Colonic mucosa (tissue), 4 donors: ENCODE measurements around the gene ERICH3. TPM values are rescaled to one million over a fixed set of nuclear protein-coding genes. Genes with fewer than 3 reads are reported as not detected.

ENCODE experiments used
- DNase-seq: peaks from one replicate; pipeline ENCODE4 v3.0.0-alpha.2; 2020
- H3K27ac ChIP-seq: fragments of 200-600 bp; one replicate; pipeline ENCODE4 v1.8.0; 2021
- H3K27me3 ChIP-seq: fragments of 200-600 bp; one replicate; pipeline ENCODE4 v1.8.0; 2021
- H3K36me3 ChIP-seq: fragments of 200-600 bp; one replicate; pipeline ENCODE4 v1.8.0; 2021
- H3K4me1 ChIP-seq: fragments of 200-600 bp; one replicate; pipeline ENCODE4 v1.8.0; 2021; ENCODE audit warnings: mild to moderate bottlenecking
- H3K4me3 ChIP-seq: fragments of 200-600 bp; one replicate; pipeline ENCODE4 v1.8.0; 2021
- H3K9ac ChIP-seq, 2 donors: one replicate each; pipeline ENCODE4 v1.7.0; 2013; ENCODE audit warnings: control low read depth in 2 of 2, low read depth in 2 of 2, low read length in 2 of 2
- H3K9me3 ChIP-seq: fragments of 200-600 bp; one replicate; pipeline ENCODE4 v1.8.0; 2021
- intact Hi-C: fragments of 100-400 bp; cut with DNase I; formaldehyde crosslinking; loops from one replicate; pipeline ENCODE4 v1.14.1; 2022
- total RNA-seq, 2 donors: library from RNA; stranded (reverse); fragmentation: NEBNext Ultra II Directional in 1 of 2; extraction: Animal tissue kit (Norgen Biotek cat#: 25700) in 1 of 2; gene quantifications; one replicate each; pipeline ENCODE4 v1.2.1, GENCODE V29; 2021
- TF ChIP-seq, protein P1 (sequence below): fragments of 200-600 bp; IDR thresholded peaks from one replicate; pipeline ENCODE4 v1.8.0; 2022; ENCODE audit warnings: antibody characterized with exemption, mild to moderate bottlenecking
- donor health status: healthy.
- donor health status: DM: no; HTN: no; CAD: no.
- donor health status: DM: no; HTN: no; CAD: no.

The ERICH3 gene
- under 1 TPM in 1 of 2 donors, not detected in 1; 0.16 TPM for total RNA-seq

- intact Hi-C loops, result no loop called here
- no peak within 1 kb of the TSS for H3K9ac ChIP-seq
- H3K27ac ChIP-seq, result no peak within 1 kb of the TSS
- H3K4me3 ChIP-seq, result no peak within 1 kb of the TSS
- no peaks in the 10 kb centered on the region for H3K36me3 ChIP-seq
- no peaks in the 10 kb centered on the region for H3K4me1 ChIP-seq
- H3K9me3 ChIP-seq, result no peaks in the 10 kb centered on the region
- DNase-seq, result no peak
- no peaks in the 10 kb centered on the region for H3K27me3 ChIP-seq
- TF ChIP-seq, protein P1, sequence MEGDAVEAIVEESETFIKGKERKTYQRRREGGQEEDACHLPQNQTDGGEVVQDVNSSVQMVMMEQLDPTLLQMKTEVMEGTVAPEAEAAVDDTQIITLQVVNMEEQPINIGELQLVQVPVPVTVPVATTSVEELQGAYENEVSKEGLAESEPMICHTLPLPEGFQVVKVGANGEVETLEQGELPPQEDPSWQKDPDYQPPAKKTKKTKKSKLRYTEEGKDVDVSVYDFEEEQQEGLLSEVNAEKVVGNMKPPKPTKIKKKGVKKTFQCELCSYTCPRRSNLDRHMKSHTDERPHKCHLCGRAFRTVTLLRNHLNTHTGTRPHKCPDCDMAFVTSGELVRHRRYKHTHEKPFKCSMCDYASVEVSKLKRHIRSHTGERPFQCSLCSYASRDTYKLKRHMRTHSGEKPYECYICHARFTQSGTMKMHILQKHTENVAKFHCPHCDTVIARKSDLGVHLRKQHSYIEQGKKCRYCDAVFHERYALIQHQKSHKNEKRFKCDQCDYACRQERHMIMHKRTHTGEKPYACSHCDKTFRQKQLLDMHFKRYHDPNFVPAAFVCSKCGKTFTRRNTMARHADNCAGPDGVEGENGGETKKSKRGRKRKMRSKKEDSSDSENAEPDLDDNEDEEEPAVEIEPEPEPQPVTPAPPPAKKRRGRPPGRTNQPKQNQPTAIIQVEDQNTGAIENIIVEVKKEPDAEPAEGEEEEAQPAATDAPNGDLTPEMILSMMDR, result no peak
Measured at GRCh38 chr1:74673351-74674111, at the start of gene ERICH3. TSS of gene ERICH3 (minus strand) at chr1:74673792. CDS start at chr1:74673519, 273 bp downstream.

GRCh38 chr1:74717626-74718025 is 44.0 kb upstream of the ERICH3 start:
- no peaks in the 10 kb centered on the region for H3K36me3 ChIP-seq
- TF ChIP-seq, protein P1, result no peak
- H3K4me3 ChIP-seq, result no peak overlapping the region
- no peak overlapping the region for H3K9ac ChIP-seq
- intact Hi-C loops, result no loop called here
- DNase-seq, result no peak
- H3K27me3 ChIP-seq, result no peaks in the 10 kb centered on the region
- H3K9me3 ChIP-seq, result no peaks in the 10 kb centered on the region
- no peaks in the 10 kb centered on the region for H3K4me1 ChIP-seq
- H3K27ac ChIP-seq, result no peak overlapping the region

GRCh38 chr1:74716822-74717221 is 43.2 kb upstream of the ERICH3 start:
- Histone ChIP-seq H3K27ac (no peak overlapping the region), H3K9ac (no peak overlapping the region), H3K36me3 (no peaks in the 10 kb centered on the region), H3K27me3 (no peaks in the 10 kb centered on the region), H3K4me1 (no peaks in the 10 kb centered on the region), H3K9me3 (no peaks in the 10 kb centered on the region), H3K4me3 (no peak overlapping the region)
- intact Hi-C loops, result no loop called here
- no peak for DNase-seq
- TF ChIP-seq, protein P1, result no peak

- no peak for DNase-seq
- no peak overlapping the region for H3K27ac ChIP-seq
- H3K36me3 ChIP-seq, result no peaks in the 10 kb centered on the region
- no peak overlapping the region for H3K9ac ChIP-seq
- intact Hi-C loops, result no loop called here
- TF ChIP-seq, protein P1, result no peak
- H3K9me3 ChIP-seq, result no peaks in the 10 kb centered on the region
- H3K4me1 ChIP-seq, result no peaks in the 10 kb centered on the region
- no peak overlapping the region for H3K4me3 ChIP-seq
- H3K27me3 ChIP-seq, result no peaks in the 10 kb centered on the region
Measured at GRCh38 chr1:74715806-74716205, 42.2 kb upstream of the ERICH3 start.

DNA sequence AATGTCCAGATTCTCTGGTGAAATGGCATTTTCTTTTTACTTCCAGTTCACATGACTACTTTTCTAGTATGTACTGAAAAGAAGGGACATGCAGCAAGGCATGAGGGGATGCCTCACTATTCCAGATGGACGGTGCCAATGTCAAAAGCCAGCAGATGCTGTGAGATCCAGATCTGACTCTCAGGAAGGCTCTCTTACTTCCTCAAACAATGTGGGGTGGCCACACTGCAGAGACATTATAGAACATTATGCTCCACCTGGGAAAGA is 41.6 kb upstream of the ERICH3 start:
- Histone ChIP-seq H3K9ac (no peak overlapping the region), H3K4me3 (no peak overlapping the region), H3K9me3 (no peaks in the 10 kb centered on the region), H3K27me3 (no peaks in the 10 kb centered on the region), H3K27ac (no peak overlapping the region), H3K4me1 (no peaks in the 10 kb centered on the region), H3K36me3 (no peaks in the 10 kb centered on the region)
- intact Hi-C loops, result no loop called here
- DNase-seq, result no peak
- TF ChIP-seq, protein P1, result no peak
